DND-41 (cell line): ENCODE data around the gene ATP2A3.

Experiments
- ATAC-seq: fragments of 200-7000 bp; cut with Tn5 transposase; 3 replicates; pipeline ENCODE4 v1.9.1; 2021; ENCODE audit warnings: low read depth; ENCODE audit not compliant: insufficient read depth
- DNase-seq: peaks from one replicate; pipeline ENCODE4 v3.0.0-alpha.2; 2020
- H2AFZ ChIP-seq: 2 replicates; pipeline ENCODE4 v1.6.0; 2012; ENCODE audit warnings: low read depth, low read length
- H3K27ac ChIP-seq: 2 replicates; pipeline ENCODE4 v1.5.1; 2012; ENCODE audit warnings: low read length, inconsistent platforms
- H3K27me3 ChIP-seq: fragments of 200-600 bp; sonication (generic); 2 replicates; pipeline ENCODE4 v1.6.0; 2012; ENCODE audit warnings: low read length, mild to moderate bottlenecking, inconsistent platforms; ENCODE audit not compliant: insufficient read depth, poor library complexity
- H3K36me3 ChIP-seq: 2 replicates; pipeline ENCODE4 v1.5.1; 2012; ENCODE audit warnings: low read length, inconsistent platforms; ENCODE audit not compliant: insufficient read depth
- H3K4me1 ChIP-seq: 2 replicates; pipeline ENCODE4 v1.5.1; 2012; ENCODE audit warnings: mild to moderate bottlenecking, low read length; ENCODE audit not compliant: insufficient read depth
- H3K4me2 ChIP-seq: 2 replicates; pipeline ENCODE4 v1.6.0; 2012; ENCODE audit warnings: mild to moderate bottlenecking, moderate library complexity, low read length, inconsistent platforms; ENCODE audit not compliant: insufficient read depth
- H3K4me3 ChIP-seq, 2 experiments: fragments of 200-600 bp in 1 of 2; shearing (Covaris generic) in 1 of 2; 2 replicates each; pipeline ENCODE4 v1.5.1; 2012 to 2016; ENCODE audit warnings: inconsistent platforms in 2 of 2, low read length in 2 of 2, mild to moderate bottlenecking in 2 of 2, low read depth in 1 of 2, moderate library complexity in 1 of 2
- H3K79me2 ChIP-seq: 2 replicates; pipeline ENCODE4 v1.6.0; 2012; ENCODE audit warnings: low read length, inconsistent platforms; ENCODE audit not compliant: insufficient read depth
- H3K9ac ChIP-seq: 2 replicates; pipeline ENCODE4 v1.6.0; 2012; ENCODE audit warnings: low read depth, mild to moderate bottlenecking, inconsistent platforms, low read length, moderate library complexity
- H3K9me3 ChIP-seq: 2 replicates; pipeline ENCODE4 v1.5.1; 2012; ENCODE audit warnings: low read length, moderate library complexity, mild to moderate bottlenecking, inconsistent platforms; ENCODE audit not compliant: insufficient read depth, severe bottlenecking
- H4K20me1 ChIP-seq: 2 replicates; pipeline ENCODE4 v1.6.0; 2012; ENCODE audit warnings: low read length; ENCODE audit not compliant: insufficient read depth
- EZH2 ChIP-seq: IDR thresholded peaks from 3 replicates; pipeline ENCODE4 v1.6.1; 2012; ENCODE audit warnings: borderline replicate concordance, low read depth, mild to moderate bottlenecking, moderate library complexity, low read length, inconsistent platforms; ENCODE audit not compliant: severe bottlenecking
- TF ChIP-seq, protein P1 (sequence below): IDR thresholded peaks from 2 replicates; pipeline ENCODE4 v1.5.1; 2012; ENCODE audit warnings: borderline replicate concordance, low read length, moderate library complexity, mild to moderate bottlenecking; ENCODE audit not compliant: poor library complexity, severe bottlenecking; ENCODE audit errors: extremely low read depth

ATP2A3 gene

DNA sequence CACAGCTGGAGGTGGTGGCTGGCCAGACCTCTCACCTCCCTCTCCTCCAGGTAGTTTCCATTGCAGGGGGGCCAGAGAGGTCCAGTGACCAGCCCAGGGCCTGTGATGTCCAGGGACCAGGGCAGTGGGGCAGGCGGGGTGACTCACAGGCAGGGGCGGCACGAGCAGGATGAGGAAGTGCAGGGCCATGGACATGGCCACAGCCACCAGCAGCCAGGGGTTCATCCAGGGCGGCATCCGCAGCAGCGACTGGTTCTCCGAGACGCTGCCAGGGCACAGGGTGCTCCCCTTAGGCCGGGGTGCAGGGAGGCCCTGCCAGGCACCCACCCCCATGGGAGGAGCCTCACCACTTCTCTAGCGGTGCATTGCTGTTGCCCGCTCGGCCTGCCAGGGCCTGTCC lies 35.1 kb downstream of the ATP2A3 start:
- no peak overlapping the region for H3K27ac ChIP-seq
- no peaks in the 10 kb centered on the region for H3K4me1 ChIP-seq
- no peak overlapping the region for H3K4me3 ChIP-seq
- peaks cover 93% of the 10 kb centered on the region for H3K36me3 ChIP-seq
- H3K27me3 ChIP-seq: no peaks in the 10 kb centered on the region
- H3K4me2 ChIP-seq: no peak overlapping the region
- H4K20me1 ChIP-seq: peaks cover 37% of the 10 kb centered on the region
- H3K9ac ChIP-seq: no peak overlapping the region
- no peak overlapping the region for H2AFZ ChIP-seq
- DNase-seq (no peak), ATAC-seq (no peak)
- TF ChIP-seq, protein P1, sequence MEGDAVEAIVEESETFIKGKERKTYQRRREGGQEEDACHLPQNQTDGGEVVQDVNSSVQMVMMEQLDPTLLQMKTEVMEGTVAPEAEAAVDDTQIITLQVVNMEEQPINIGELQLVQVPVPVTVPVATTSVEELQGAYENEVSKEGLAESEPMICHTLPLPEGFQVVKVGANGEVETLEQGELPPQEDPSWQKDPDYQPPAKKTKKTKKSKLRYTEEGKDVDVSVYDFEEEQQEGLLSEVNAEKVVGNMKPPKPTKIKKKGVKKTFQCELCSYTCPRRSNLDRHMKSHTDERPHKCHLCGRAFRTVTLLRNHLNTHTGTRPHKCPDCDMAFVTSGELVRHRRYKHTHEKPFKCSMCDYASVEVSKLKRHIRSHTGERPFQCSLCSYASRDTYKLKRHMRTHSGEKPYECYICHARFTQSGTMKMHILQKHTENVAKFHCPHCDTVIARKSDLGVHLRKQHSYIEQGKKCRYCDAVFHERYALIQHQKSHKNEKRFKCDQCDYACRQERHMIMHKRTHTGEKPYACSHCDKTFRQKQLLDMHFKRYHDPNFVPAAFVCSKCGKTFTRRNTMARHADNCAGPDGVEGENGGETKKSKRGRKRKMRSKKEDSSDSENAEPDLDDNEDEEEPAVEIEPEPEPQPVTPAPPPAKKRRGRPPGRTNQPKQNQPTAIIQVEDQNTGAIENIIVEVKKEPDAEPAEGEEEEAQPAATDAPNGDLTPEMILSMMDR: no peak
- no peak for TF ChIP-seq EZH2
- no peaks in the 10 kb centered on the region for H3K9me3 ChIP-seq
- H3K79me2 ChIP-seq: no peaks in the 10 kb centered on the region

DNA sequence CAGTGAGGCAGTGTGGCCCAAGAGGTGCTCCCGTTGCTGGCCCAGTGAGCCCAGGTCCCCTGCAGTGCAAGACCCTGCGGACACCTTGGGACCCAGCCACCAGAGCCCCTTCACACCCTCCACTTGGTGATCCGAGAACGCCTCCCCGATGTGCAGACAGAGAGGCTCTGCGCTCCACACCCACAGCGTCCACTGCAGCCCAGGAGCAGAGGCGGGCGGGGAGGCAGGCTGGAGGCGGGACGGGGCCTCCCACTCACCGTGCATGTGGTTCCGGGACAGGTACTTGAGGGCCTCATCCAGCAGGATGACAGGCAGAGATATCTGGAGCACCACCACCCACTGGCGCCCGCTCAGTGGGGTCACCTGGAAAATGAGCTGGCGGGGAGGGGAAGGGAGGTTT lies 35.8 kb downstream of the ATP2A3 start:
- no peaks in the 10 kb centered on the region for H3K9me3 ChIP-seq
- H4K20me1 ChIP-seq: peaks cover 41% of the 10 kb centered on the region
- ATAC-seq (no peak), DNase-seq (no peak)
- no peak overlapping the region for H3K9ac ChIP-seq
- no peak for TF ChIP-seq EZH2
- no peak overlapping the region for H3K4me2 ChIP-seq
- H3K36me3 ChIP-seq: peaks cover 94% of the 10 kb centered on the region
- H3K27ac ChIP-seq: no peak overlapping the region
- H3K27me3 ChIP-seq: no peaks in the 10 kb centered on the region
- H3K4me1 ChIP-seq: no peaks in the 10 kb centered on the region
- H3K4me3 ChIP-seq: no peak overlapping the region
- H2AFZ ChIP-seq: no peak overlapping the region
- H3K79me2 ChIP-seq: no peaks in the 10 kb centered on the region

DNA sequence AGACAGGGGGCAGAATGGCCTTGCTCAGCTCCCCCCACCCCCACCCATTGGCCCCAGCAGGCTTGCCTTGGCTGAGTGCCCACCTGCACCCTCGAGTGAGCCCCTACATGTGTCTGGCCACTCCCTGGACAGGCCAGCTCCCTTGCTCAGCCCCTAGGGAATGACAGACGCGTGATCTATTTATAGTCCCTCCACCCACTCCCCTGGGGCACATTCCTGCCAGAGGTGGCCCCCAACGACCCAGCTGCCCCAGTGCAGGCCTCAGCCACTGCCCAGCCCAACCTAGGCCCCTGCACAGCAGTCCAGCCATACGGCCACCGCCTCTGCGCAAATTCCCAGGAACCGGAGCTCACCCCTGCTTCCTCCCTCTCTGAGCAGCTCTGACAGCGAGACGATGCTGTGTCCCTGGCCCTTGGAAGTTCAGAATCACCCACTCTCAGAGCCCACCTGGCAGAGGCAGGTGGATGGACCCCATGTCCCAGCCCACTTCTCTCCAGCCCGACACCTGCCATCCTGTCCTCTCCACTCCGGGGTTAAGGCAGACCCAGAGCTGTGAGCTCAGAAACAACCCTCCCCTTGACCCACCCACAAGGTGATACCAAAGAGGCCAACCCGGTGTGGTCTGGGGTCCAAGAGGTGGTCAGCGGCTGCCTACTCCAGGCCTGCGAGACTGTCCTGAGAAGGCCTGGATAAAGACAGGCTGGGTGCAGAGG lies 36.5 kb downstream of the ATP2A3 start:
- Histone ChIP-seq H3K36me3 (peaks cover 89% of the 10 kb centered on the region), H3K9ac (no peak overlapping the region), H3K4me3 (no peak overlapping the region), H3K79me2 (no peaks in the 10 kb centered on the region), H3K27me3 (no peaks in the 10 kb centered on the region), H3K4me2 (no peak overlapping the region), H4K20me1 (peaks cover 41% of the 10 kb centered on the region), H3K27ac (no peak overlapping the region), H3K4me1 (no peaks in the 10 kb centered on the region), H2AFZ (no peak overlapping the region), H3K9me3 (no peaks in the 10 kb centered on the region)
- no peak for DNase-seq
- TF ChIP-seq, protein P1: no peak
- TF ChIP-seq EZH2: no peak
- no peak for ATAC-seq

DNA sequence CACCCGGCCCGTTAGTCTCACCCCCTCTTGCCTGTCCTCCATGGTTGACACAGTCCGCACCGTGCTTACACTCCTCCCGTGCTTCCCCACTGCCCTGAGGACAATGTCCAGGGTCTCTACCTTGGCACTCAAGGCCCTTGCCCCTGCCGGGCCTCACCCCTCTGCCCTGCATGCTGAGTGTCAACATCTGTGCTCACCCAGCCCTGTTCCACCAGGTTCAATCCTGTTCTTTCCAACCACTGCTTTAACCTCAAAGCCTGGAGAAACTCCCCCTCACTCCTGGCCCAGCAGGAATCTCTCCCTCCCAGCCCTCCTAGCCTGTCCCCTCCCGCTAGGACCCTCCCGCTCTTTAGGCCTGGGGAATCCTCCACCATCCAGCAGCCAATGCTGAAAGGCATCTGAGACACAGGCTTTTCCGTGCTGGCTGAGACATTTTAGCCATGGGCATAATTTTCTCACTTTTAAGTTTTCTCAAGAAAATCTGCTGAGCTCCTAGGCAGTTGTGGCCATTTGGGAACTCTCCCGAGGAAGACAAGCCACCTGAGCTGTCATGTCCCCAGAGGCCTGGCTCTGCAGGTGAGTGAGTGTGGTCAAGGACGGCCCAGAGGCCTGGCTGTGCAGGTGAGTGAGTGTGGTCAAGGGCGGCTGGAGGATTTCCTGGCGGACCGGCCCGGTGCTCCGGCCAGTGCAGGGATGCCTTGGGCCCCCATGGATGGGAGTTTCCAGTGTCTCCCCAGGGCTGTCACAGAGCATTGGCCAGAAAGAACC lies 37.2 kb downstream of the ATP2A3 start:
- Histone ChIP-seq H4K20me1 (peaks cover 41% of the 10 kb centered on the region), H3K9me3 (no peaks in the 10 kb centered on the region), H3K9ac (no peak overlapping the region), H3K4me1 (no peaks in the 10 kb centered on the region), H3K27me3 (no peaks in the 10 kb centered on the region), H3K79me2 (no peaks in the 10 kb centered on the region), H3K4me2 (no peak overlapping the region), H3K36me3 (peaks cover 82% of the 10 kb centered on the region), H3K27ac (no peak overlapping the region), H3K4me3 (no peak overlapping the region), H2AFZ (no peak overlapping the region)
- no peak for DNase-seq
- no peak for ATAC-seq
- no peak for TF ChIP-seq EZH2
- TF ChIP-seq, protein P1: no peak
